Measurements from ENCODE around the gene RHBG.

- no peak for TF ChIP-seq POLR2AphosphoS5 (IDR thresholded peaks at IDR 0.05)
- TF ChIP-seq, protein P1, sequence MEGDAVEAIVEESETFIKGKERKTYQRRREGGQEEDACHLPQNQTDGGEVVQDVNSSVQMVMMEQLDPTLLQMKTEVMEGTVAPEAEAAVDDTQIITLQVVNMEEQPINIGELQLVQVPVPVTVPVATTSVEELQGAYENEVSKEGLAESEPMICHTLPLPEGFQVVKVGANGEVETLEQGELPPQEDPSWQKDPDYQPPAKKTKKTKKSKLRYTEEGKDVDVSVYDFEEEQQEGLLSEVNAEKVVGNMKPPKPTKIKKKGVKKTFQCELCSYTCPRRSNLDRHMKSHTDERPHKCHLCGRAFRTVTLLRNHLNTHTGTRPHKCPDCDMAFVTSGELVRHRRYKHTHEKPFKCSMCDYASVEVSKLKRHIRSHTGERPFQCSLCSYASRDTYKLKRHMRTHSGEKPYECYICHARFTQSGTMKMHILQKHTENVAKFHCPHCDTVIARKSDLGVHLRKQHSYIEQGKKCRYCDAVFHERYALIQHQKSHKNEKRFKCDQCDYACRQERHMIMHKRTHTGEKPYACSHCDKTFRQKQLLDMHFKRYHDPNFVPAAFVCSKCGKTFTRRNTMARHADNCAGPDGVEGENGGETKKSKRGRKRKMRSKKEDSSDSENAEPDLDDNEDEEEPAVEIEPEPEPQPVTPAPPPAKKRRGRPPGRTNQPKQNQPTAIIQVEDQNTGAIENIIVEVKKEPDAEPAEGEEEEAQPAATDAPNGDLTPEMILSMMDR (IDR thresholded peaks at IDR 0.05): no peak
Observed at GRCh38 chr1:156394082-156394481, 25.1 kb downstream of the RHBG start.

All from prostate gland (tissue), 2 donors.